Neural cell (in vitro differentiated cells): Measurements from ENCODE around the gene OCIAD1. TPM values are rescaled to one million over a fixed set of nuclear protein-coding genes. Genes with fewer than 3 reads are reported as not detected.

Experiments
- H2AFZ ChIP-seq: fragments of 200-600, 300-800 bp; sonication (generic), shearing (Covaris generic); 2 replicates; pipeline ENCODE4 v1.6.0; 2014; ENCODE audit warnings: low read depth, mild to moderate bottlenecking, antibody characterized with exemption, low read length, moderate library complexity
- H3F3A ChIP-seq: fragments of 200-600 bp; shearing (Covaris generic); 2 replicates; pipeline ENCODE4 v1.6.1; 2016; ENCODE audit warnings: mild to moderate bottlenecking, moderate library complexity, mixed read lengths, antibody characterized with exemption, low read length; ENCODE audit not compliant: insufficient read depth, poor library complexity, severe bottlenecking
- H3K27ac ChIP-seq: fragments of 200-600, 300-800 bp; sonication (generic), shearing (Covaris generic); 2 replicates; pipeline ENCODE4 v1.5.1; 2014; ENCODE audit warnings: mild to moderate bottlenecking, low read length, moderate library complexity
- H3K27me3 ChIP-seq: fragments of 300-800, 200-600 bp; sonication (generic), shearing (Covaris generic); 2 replicates; pipeline ENCODE4 v1.6.0; 2014; ENCODE audit warnings: mild to moderate bottlenecking, low read depth, low read length, moderate library complexity; ENCODE audit not compliant: insufficient read depth
- H3K36me3 ChIP-seq: fragments of 300-800, 200-600 bp; sonication (generic), shearing (Covaris generic); 2 replicates; pipeline ENCODE4 v1.5.1; 2014; ENCODE audit warnings: mild to moderate bottlenecking, antibody characterized with exemption, low read length, moderate library complexity; ENCODE audit not compliant: insufficient read depth
- H3K4me2 ChIP-seq: fragments of 300-800, 200-600 bp; sonication (generic), shearing (Covaris generic); 2 replicates; pipeline ENCODE4 v1.6.0; 2014; ENCODE audit warnings: mild to moderate bottlenecking, low read length
- H3K4me3 ChIP-seq: fragments of 300-800, 200-600 bp; sonication (generic), shearing (Covaris generic); 2 replicates; pipeline ENCODE4 v1.5.1; 2014; ENCODE audit warnings: mild to moderate bottlenecking, low read length, moderate library complexity
- H3K79me2 ChIP-seq: fragments of 200-600 bp; shearing (Covaris generic); replicated peaks from 2 replicates; pipeline ENCODE4 v1.6.0; 2014; ENCODE audit warnings: mild to moderate bottlenecking, low read length, moderate library complexity; ENCODE audit not compliant: insufficient read depth
- H3K9ac ChIP-seq: fragments of 300-800, 200-600 bp; sonication (generic), shearing (Covaris generic); 2 replicates; pipeline ENCODE4 v1.6.1; 2016; ENCODE audit warnings: mild to moderate bottlenecking, low read length, mixed read lengths
- H3K9me2 ChIP-seq: fragments of 200-600 bp; shearing (Covaris generic); 2 replicates; pipeline ENCODE4 v1.6.1; 2016; ENCODE audit warnings: mild to moderate bottlenecking, low read length, mixed read lengths; ENCODE audit not compliant: insufficient read depth
- H3K9me3 ChIP-seq: fragments of 200-600, 300-800 bp; sonication (generic), shearing (Covaris generic); 2 replicates; pipeline ENCODE4 v1.6.1; 2016; ENCODE audit warnings: mild to moderate bottlenecking, mixed run types, low read length, moderate library complexity, mixed read lengths
- H4K20me1 ChIP-seq: fragments of 200-600 bp; shearing (Covaris generic); 2 replicates; pipeline ENCODE4 v1.6.1; 2016; ENCODE audit warnings: mild to moderate bottlenecking, mixed run types; ENCODE audit not compliant: insufficient read depth
- CTCF ChIP-seq: fragments of 450-650 bp; IDR thresholded peaks from 2 replicates; pipeline ENCODE4 v1.5.1; 2014; ENCODE audit warnings: antibody characterized with exemption, mild to moderate bottlenecking, moderate library complexity; ENCODE audit not compliant: poor library complexity, severe bottlenecking
- EP300 ChIP-seq: fragments of 450-650 bp; conservative IDR thresholded peaks from 2 replicates; pipeline ENCODE4 v1.6.1; 2014; ENCODE audit warnings: antibody characterized with exemption, mild to moderate bottlenecking, moderate library complexity; ENCODE audit not compliant: poor library complexity, severe bottlenecking
- EZH2 ChIP-seq: fragments of 200-600, 300-800 bp; shearing (Covaris generic), sonication (generic); IDR thresholded peaks from 2 replicates; pipeline ENCODE4 v1.6.1; 2014; ENCODE audit warnings: antibody characterized with exemption, low read length, borderline replicate concordance, mild to moderate bottlenecking; ENCODE audit not compliant: insufficient read depth, poor library complexity, severe bottlenecking
- MXI1 ChIP-seq: fragments of 450-650 bp; conservative IDR thresholded peaks from 2 replicates; pipeline ENCODE4 v1.6.1; 2014; ENCODE audit warnings: antibody characterized with exemption, mild to moderate bottlenecking; ENCODE audit not compliant: poor library complexity, severe bottlenecking
- POLR2AphosphoS5 ChIP-seq: IDR thresholded peaks from 2 replicates; pipeline ENCODE4 v1.6.1; 2012
- RAD21 ChIP-seq: fragments of 450-650 bp; conservative IDR thresholded peaks from 2 replicates; pipeline ENCODE4 v1.6.1; 2014; ENCODE audit warnings: antibody characterized with exemption, mild to moderate bottlenecking, moderate library complexity
- REST ChIP-seq: IDR thresholded peaks from 2 replicates; pipeline ENCODE4 v1.6.1; 2012; ENCODE audit warnings: borderline replicate concordance
- SMC3 ChIP-seq: fragments of 450-650 bp; conservative IDR thresholded peaks from 2 replicates; pipeline ENCODE4 v1.6.1; 2014; ENCODE audit warnings: antibody characterized with exemption, mild to moderate bottlenecking, moderate library complexity; ENCODE audit not compliant: poor library complexity
- TAF1 ChIP-seq: IDR thresholded peaks from 2 replicates; pipeline ENCODE4 v1.6.1; 2012; ENCODE audit warnings: low read depth
- polyA plus RNA-seq: library from polyadenylated mRNA; depleted of rRNA; stranded (reverse); fragments of >200 nt; gene quantifications from 2 replicates; pipeline ENCODE4 v1.2.3, GENCODE V29; 2014

OCIAD1 gene
- polyA plus RNA-seq, 1 donor from 2014 or later = 449 TPM

- no peaks in the 10 kb centered on the region for H3K9me2 ChIP-seq
- no peaks in the 10 kb centered on the region for H3K79me2 ChIP-seq
- H2AFZ ChIP-seq = no peak overlapping the region
- H3F3A ChIP-seq = no peaks in the 10 kb centered on the region
- H3K4me2 ChIP-seq = no peak overlapping the region
- H3K27me3 ChIP-seq = no peaks in the 10 kb centered on the region
- H3K9me3 ChIP-seq = no peaks in the 10 kb centered on the region
- no peak overlapping the region for H3K9ac ChIP-seq
- H3K36me3 ChIP-seq = no peaks in the 10 kb centered on the region
- H3K27ac ChIP-seq = no peak overlapping the region
- no peaks in the 10 kb centered on the region for H4K20me1 ChIP-seq
- H3K4me3 ChIP-seq = no peak overlapping the region
- no peak for TF ChIP-seq CTCF
- no peak for TF ChIP-seq REST
- TF ChIP-seq EZH2 = no peak
- no peak for TF ChIP-seq POLR2AphosphoS5
- no peak for TF ChIP-seq SMC3
These were observed 33.8 kb upstream of the OCIAD1 start for GRCh38 chr4:48796927-48797679.

GRCh38 chr4:48798117-48798516 is 32.8 kb upstream of the OCIAD1 start:
- Histone ChIP-seq H3K4me2 (no peak overlapping the region), H4K20me1 (no peaks in the 10 kb centered on the region), H3K9ac (no peak overlapping the region), H3K9me2 (no peaks in the 10 kb centered on the region), H3K9me3 (no peaks in the 10 kb centered on the region), H3K79me2 (no peaks in the 10 kb centered on the region), H3K27ac (no peak overlapping the region), H3K4me3 (no peak overlapping the region), H3F3A (no peaks in the 10 kb centered on the region), H3K36me3 (no peaks in the 10 kb centered on the region), H3K27me3 (no peaks in the 10 kb centered on the region), H2AFZ (no peak overlapping the region)
- TF ChIP-seq REST (no peak), CTCF (no peak), TAF1 (no peak), EP300 (no peak), MXI1 (no peak), POLR2AphosphoS5 (no peak), RAD21 (no peak)
